GM19025 (cell line): ENCODE measurements around the gene ROR2.

ENCODE experiments used
- ATAC-seq: cut with Tn5 transposase; IDR thresholded peaks from one replicate; pipeline ENCODE4 v1.9.1; 2021; ENCODE audit warnings: mild to moderate bottlenecking, low read depth, moderate library complexity; ENCODE audit not compliant: unreplicated experiment

The ROR2 gene

DNA sequence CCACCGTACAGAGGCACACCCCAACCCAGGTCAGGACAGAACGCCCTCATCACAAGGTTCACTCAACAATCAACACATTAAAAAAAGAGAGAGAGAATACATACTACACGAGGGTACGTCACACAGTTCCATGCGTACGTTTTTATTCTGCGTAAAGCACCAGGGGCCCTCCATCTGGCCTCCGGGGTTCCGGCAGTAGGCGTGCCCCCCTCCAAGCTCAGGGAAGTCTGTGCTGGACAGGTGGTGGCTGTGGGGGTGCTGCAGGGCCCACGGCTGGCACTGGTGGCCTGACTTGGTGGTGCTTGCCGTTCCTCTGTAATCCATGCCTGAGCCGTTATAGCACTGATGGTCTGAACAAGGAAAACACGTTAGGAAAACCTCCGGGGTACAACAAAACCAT is 219.2 kb downstream of the ROR2 start:
- ATAC-seq = no peak

DNA sequence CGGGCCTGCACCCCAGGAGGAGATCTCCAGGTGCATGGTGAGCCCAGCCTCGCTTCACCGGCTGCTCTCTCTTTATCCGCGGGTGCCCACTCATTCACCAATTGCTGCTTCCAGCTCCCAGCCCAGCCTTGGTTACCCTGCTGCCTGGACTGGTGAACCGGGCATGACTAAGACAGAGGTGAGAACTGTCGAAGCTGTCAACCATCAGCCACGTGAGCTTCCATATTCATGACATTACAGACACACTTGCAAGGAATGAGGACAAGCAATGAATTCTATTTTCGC is 220.5 kb downstream of the ROR2 start:
- ATAC-seq = no peak

DNA sequence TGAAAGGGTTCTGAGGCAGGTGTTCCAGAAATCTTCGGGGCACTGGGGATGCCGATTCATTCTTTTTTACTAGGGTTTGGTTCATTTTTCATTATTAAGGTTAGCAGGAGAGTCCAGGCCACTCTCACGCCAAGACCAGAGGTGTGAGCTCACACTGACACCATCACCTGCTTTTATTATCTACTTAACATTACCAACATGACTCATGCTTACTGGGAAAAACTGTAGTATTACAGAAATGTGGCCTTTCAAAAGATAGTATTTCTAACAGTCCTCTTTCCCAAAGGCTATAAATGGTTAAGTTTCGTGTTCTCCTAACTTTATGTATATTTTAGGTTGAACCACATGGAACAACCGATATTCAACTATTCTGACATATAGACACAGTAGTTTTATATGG is 222.1 kb downstream of the ROR2 start:
- no peak for ATAC-seq

DNA sequence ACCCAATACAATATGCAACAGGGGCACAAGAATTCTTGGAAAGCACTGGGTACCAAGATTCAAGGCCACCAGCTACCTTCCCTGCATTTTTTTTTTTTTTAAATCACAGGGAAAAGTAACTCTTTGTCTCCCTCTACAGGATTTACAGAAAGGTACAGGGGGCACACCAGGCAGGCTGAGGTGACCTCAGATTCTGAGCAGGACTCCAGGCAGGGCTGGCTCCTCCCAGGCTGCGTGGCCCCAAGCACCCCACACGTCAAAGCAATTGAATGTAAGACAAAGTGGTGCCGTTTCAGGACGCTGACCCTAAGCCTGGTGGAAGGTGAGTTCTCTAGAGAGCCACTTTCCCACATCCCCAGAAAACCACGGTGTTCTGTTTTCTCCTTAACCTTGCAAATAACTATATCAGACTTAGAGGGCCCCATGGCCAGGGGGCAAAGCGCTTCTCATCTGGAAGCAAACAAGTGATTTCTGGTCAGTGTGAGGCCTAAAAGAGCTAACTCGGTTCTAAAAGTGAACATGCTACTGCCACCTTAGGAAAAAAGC is 222.6 kb downstream of the ROR2 start:
- ATAC-seq = no peak

DNA sequence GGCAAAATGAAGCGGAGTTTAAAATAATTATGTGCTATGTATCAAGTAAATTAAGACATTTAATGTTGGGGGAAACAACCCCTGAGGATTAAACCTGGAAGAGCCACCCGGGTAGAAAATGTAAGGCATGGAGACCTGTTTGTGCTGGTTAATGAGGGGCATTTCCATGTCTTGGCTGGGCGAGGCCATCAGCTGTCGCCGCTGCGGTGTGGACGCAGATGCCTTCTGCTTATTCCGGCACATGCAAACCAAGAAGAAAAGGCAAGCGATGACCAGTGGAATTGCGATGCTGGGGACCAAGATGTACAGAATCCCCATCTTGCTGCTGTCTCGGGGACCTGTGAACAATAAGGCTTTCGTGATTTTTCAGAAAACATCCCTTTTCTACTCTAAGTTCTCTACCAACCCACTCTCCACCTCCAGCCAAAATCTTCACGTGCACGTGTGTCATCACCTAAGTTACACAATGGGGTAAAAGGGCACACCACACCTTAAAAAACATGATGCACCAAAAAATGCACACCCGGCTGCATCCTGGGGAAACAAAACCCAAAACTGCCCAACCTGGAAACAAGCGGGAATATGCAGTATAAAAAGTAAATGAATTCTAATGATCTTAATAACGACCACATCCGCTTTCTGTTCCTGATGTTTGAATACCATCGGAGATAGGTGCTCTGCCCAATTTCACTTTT is 223.5 kb downstream of the ROR2 start:
- no peak for ATAC-seq

DNA sequence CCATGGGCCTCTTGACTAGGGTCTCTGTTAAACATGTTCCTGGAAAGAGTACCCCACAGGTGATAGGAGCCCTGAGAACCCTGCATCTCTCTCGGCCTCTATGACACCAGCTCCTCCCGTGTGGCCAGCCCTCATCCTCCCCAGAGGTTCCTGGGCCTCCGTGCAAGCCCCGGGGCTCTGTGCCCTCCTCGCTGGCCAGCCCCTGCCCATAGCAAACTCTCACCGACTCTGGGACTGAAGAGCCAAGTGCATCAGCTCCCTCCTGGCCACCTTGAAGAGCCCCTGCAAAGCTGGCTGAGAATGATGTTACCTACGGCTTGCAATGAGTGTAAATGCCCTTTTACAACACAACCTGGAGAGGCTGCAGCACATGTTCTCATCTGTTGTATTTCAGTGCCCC is 224.4 kb downstream of the ROR2 start:
- no peak for ATAC-seq

DNA sequence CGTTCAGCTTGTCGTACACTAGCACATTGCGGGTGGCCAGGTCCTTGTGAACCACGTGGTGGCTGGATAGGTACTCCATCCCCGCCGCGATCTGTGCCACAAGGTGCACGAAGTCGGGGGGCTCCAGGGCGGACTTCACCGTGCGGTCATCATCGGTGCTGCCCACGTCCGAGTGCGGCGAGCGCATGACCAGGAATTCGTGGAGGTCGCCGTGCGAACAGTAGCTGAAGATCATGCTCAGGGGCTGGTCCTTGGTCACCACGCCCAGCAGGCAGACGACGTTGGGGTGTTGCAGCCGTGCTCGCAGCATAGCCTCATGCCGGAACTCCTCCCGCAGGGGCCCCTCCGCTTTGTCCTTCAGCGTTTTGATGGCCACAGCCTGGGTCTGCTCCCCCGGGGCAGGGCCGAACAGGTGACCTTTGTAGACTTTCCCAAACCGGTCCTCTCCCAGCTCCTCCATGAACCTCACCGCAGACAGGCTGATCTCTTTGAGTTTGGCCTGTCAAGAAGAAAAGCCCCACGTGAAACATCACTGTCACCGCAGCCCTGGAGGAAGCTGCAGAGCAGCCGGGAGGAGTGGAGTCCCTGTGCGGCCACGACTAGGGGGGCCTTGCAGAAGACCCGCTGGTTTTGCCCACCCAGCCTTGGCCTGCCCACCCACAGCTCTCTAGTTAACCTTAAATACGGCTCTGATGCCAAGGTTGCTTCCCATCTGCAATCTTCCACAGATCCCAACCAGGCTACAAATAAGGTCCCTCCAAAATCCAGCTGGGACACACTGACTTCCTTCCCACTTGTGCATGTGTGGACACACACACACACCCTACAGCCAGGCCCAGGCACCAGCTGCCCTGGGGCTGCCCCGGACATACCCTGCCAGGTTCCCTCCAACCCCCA is 225.2 kb downstream of the ROR2 start:
- no peak for ATAC-seq

DNA sequence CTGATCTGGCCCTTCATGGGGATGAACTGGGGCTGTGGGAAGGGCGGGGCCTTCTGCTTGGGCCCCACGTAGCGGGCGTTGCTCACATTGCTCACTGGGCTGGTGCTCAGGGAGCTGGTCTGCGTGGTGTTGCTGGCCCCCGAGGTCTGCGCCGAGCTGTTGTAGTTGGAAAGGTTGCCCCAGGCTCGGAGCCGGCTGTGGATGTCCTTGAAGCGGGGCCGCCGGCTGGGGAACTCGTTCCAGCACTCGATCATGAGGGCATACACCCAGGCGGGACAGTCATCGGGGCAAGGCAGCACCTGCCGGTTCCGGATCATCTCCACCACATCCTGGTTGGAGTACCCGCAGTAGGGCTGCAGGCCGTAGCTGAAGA is 226.0 kb downstream of the ROR2 start:
- no peak for ATAC-seq

DNA sequence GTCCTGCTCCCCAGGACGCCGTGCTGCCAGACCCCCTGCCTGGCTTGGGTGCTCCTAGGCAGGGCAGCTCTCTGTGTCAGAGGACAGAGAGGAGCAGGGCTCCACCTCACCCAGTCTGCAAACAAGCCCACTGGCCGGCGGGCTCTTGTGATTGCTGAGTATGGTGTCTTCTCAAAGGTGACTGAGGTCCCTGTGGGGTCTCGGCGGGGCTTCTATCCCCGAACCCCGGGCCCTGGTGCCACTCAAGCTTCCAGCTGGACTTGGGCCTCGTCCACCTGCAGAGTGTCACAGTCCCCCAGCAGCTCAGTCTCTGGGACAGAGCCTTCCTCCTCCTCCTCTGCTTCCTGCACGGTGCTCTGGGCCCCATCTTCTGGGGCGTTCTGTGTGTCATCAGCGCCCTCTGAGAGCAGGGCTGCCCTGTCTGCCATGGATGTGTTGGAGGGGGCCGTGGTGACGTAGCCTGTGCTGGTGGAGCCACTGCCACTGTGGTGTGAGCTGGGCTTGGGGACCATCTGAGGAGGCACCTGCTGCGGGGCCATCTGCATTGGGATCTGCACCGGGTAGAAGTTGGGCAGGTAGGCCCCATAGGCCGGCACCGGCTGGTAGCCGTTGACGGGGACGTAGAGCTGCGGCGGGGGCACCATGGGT is 226.5 kb downstream of the ROR2 start:
- no peak for ATAC-seq

DNA sequence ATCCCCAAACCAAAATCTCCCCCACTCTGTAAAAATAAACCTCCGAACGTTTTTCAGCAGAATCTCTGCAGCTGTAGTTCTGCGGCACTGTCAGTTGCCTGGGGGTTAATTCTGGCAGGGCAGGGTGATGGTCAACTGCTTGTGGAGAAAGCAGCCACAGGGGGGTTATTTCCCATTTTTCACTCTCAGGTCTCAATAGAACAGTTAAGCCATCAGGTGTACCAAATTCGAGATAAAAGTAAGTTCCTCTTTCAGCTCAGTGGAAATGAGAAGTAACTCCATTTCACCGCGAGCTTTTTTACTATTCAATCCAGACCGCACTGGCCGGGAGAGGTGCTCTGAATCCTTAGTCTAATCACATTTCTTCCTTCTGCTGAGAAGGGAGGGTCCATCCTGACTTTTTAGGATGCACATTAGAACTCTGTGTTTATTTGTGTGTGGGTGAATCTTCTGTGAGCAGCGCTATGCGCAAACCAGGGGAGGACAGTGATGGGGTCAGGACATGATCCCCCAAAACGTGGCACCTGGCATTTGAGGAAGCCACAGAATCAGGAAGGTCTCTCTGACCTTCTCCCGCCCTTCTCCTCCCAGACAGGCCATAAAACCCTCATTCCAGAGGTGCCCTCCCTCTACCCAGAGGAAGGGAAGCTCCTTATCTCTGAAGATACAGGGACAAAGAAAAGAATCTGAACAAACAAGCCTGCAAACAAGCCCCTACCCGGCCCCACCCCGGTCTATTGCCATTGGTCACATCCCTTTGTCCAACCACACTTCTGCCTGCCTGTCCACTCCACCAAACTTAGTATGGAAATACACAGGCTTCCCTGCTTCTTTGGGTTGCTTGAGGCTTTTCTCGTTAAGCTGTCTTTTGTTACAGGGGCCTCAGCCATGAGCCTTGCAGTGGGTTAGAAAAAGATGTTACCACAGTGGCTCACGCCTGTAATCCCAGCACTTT is 229.0 kb downstream of the ROR2 start:
- ATAC-seq = no peak

DNA sequence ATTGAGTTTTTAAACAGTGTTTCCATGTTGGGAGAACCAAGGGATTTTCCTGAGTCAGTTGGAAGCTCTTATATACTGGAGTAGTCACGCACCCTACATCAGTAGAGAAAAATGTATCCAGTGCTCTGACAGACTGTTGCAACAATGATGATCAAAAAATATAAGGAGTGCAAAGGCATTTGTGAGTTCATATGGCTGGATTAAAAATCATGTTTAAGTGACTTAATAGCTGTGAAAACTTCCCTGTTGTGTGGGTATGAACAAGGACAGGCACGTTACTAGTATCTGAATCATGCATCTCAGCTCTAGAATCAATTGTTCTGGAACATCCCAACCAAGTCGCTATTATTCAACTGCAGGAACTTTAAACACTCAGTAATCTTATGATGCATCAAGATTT is 229.7 kb downstream of the ROR2 start:
- ATAC-seq = no peak

DNA sequence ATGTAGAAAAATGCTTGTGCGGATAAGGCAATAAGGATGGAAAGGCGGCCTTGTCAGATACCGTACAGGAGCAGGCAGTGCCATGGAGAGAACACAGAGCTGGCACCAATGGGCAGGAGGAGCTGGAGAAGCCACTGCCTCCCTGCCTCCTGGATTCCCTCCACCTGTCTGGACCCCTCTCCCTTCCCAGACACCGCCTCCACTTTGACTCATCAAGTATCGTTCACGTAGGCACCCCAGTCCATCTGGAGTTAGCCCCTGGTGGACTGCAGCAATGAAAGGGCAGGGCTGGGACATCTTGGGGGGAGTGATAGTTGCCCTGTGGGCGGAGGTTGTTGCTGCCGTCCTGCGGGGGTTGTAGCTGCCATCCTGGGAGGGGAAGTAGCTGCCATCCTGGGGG is 232.0 kb downstream of the ROR2 start:
- ATAC-seq = no peak

DNA sequence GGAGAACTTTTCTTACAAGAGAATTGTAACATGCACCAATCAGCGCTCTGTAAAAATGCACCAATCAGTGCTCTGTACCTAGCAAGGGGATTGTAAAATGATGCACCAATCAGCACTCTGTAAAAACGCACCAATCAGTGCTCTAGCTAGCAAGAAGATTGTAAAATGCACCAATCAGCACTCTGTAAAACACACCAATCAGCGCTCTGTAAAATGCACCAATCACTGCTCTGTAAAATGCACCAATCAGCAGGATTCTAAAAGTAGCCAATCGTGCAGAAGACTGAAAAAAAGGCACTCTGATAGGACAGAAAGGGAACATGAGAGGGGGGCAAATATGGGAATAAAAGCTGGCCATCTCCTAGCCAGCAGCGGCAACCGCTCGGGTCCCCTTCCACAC is 233.2 kb downstream of the ROR2 start:
- no peak for ATAC-seq

DNA sequence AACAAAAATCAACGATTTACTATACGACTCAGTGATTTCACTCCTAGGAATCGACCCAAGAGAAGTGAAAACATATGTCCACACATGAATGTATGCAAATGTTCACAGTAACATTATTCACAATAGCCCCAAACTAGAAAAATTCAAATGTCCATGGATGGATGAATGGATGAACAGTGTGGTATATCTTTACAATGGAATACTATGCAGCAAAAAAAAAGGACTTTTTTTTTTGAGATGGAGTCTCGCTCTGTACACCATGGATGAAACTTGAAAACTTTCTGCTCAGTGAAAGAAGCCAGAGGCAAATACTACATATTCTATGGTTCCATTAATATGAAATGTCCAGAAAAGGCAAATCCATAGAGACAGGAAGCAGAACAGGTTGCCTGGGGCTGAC is 233.8 kb downstream of the ROR2 start:
- ATAC-seq = no peak

DNA sequence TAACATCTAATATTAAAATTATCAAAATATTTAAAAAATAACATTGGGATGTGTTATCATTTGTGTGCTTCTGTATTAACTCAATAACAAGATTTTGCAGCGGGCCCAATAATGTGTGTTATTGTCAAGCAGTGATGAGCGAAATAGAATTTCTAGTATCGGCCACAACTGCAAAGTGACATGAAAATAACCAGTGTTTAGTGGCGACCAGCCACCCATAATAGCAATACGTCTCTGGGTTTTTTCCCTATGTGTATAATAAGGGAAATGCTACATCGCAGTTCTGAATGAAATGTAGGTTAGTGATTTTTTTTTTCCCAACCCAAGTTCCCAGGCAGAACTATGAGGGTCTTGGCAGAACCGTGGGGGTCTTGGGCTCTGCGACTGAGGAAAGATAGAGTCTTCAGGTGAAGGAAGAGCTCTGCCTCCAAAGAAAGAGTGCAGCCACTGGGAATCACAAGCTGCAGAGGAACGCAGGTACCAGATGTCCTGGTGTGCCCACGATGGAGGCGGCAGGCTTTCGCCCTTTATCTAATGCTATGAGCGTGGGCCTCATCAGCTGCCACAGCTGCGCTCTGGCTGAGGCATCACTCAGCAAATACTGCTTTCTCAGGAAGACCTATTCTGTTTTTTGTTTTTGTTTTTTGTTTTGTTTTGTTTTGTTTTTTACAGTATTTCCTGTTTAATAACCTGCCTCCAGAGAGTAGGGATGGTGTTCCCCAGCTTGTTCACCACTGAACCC is 235.0 kb downstream of the ROR2 start:
- no peak for ATAC-seq

DNA sequence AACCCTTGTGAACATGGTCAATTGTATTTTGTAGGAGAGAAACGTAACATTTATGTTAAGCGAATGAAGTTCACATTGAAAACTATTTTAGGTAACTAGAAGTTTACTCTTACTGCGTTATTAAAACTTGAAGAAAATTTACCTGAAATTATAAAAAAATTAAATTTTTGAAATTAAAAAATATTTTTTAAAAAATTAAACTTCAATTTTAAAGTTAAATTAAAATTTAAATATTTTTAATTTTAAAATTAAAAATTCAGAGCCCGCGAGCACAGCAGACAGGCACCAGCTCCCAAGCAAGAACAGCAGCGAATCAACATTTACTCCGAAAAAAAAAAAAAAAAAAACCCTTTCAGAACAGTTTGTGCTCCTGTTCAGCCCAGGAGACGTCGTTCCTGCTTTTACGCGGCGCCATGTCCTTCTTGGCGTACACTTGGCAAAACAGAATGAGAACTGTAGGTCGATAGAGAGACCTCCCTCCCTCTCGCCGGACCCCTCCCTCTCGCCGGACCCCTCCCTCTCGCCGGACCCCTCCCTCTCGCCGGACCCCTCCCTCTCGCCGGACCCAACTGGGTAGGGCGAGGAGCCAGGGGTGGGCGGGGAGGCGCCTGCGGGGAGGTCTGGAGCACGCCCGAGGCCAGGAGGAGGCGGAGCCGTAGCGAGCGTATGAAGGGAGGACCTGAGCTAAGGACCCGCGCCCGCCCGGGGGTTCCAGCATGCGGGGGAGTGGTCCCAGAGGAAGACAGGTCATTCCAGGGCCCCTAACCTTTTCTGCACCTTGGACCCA is 235.8 kb downstream of the ROR2 start:
- no peak for ATAC-seq

DNA sequence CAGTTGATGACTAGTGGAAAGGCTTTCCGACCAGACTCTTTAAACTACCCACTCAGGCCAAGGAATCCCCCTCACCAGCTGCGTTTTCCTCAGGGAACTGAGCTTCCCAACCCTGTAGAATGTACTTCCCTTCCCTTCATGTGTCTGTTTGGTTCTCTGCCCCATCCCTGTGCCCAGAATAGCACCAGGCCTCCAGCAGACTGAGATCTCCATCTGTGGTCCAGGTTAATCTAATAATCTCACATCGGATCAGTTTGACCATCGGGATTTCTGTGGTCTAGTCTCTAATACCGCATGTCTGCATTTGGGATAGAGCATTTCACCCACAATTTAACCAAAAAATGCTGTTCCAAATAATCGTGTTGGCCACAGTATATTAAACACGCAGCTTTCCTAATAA is 237.2 kb downstream of the ROR2 start:
- no peak for ATAC-seq

DNA sequence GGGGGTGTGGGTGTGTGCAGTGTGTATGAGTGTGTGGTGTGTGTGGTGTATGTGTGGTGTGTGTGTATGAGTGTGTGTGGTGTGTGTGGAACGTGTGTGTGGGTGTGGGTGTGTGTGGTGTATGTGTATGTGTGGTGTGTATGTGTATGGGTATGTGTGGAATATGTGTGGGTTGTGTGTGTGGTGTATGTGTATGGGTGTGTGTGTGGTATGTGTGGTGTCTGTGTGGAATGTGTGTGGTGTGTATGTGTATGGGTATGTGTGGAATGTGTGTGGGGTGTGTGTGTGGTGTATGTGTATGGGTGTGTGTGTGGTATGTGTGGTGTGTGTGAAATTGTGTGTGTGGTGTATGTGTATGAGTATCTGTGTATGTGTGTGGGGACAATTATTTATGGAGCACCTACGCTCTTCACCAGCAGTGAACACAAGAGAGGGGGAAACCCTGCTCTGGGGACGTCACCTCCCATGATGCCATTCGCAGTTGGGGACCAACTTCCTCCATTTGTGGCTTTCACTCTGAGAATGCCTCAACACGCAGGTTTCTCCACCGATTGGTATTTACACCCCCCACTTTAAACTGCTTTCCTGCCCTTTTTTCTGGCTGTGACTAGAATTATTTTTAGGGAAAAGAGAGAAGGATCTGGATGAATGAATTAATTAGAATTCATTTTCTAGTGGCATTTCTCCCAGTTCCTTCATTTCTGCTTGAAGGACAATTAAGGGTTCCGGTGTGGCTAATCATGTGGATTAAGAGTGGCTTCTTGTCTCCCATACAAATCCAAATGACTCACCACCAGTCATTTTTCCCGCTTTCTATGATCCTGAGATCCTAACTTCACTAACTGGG is 238.1 kb downstream of the ROR2 start:
- peak; percentile 92 for ATAC-seq
